Measurements from ENCODE around the gene HTRA1.

DNA sequence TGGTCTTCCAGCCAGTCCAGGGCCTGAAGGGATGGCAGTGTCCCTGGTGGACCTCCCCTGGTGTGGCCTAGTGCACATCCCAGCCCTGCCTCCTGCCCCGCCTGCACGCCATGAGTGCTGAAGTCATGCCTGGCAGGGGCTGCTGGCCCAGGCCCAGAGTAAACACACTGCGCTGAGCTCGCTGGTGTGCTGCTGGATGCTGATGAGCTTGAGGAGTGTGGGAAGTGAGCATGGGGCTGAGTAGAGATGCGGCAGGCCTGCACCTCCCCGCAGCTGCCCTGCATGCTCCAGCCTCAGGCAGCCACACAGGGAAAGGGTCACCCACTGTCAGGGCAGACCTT is 43.2 kb downstream of the HTRA1 start:
- TF ChIP-seq EP300 (IDR thresholded peaks at IDR 0.05) (no peak), POLR2A (IDR thresholded peaks at IDR 0.05) (no peak), POLR2AphosphoS5 (IDR thresholded peaks at IDR 0.05) (no peak), CTCF (IDR thresholded peaks at IDR 0.05) (no peak)
